GM23338 (cell line): ENCODE measurements around the gene UBE2Q2. TPM values are rescaled to one million over a fixed set of nuclear protein-coding genes. Genes with fewer than 3 reads are reported as not detected.

ENCODE experiments used
- ATAC-seq: fragments of 200-7000 bp; cut with Tn5 transposase; 3 replicates; pipeline ENCODE4 v1.9.1; 2020
- DNase-seq: peaks from one replicate; pipeline ENCODE4 v3.0.0-alpha.2; 2015; ENCODE audit warnings: low spot score
- H2AFZ ChIP-seq: fragments of 200-600 bp; sonication (generic); 2 replicates; pipeline ENCODE4 v1.8.0; 2016; ENCODE audit warnings: antibody characterized with exemption, mild to moderate bottlenecking, moderate library complexity
- H3F3A ChIP-seq: fragments of 200-600 bp; sonication (generic); replicated peaks from 2 replicates; pipeline ENCODE4 v1.8.0; 2017; ENCODE audit warnings: antibody characterized with exemption, mixed run types, low read depth
- H3K27ac ChIP-seq: fragments of 200-600 bp; sonication (generic); 2 replicates; pipeline ENCODE4 v1.6.1; 2016; ENCODE audit warnings: low read depth
- H3K27me3 ChIP-seq: fragments of 200-600 bp; sonication (generic); 2 replicates; pipeline ENCODE4 v1.8.0; 2016; ENCODE audit warnings: mild to moderate bottlenecking, mixed run types, moderate library complexity; ENCODE audit not compliant: insufficient read depth
- H3K36me3 ChIP-seq: fragments of 200-600 bp; sonication (generic); 2 replicates; pipeline ENCODE4 v1.8.0; 2016; ENCODE audit warnings: mild to moderate bottlenecking; ENCODE audit not compliant: insufficient read depth
- H3K4me1 ChIP-seq: fragments of 200-600 bp; sonication (generic); 2 replicates; pipeline ENCODE4 v1.8.0; 2016; ENCODE audit warnings: mild to moderate bottlenecking, moderate library complexity; ENCODE audit not compliant: insufficient read depth
- H3K4me2 ChIP-seq: fragments of 200-600 bp; sonication (generic); 2 replicates; pipeline ENCODE4 v1.7.1; 2017; ENCODE audit warnings: mixed run types
- H3K4me3 ChIP-seq: fragments of 200-600 bp; sonication (generic); 2 replicates; pipeline ENCODE4 v1.6.1; 2016; ENCODE audit warnings: mixed run types
- H3K79me2 ChIP-seq: fragments of 200-600 bp; sonication (generic); replicated peaks from 2 replicates; pipeline ENCODE4 v1.8.0; 2017; ENCODE audit warnings: mild to moderate bottlenecking; ENCODE audit not compliant: insufficient read depth
- H3K9me2 ChIP-seq: fragments of 200-600 bp; sonication (generic); 2 replicates; pipeline ENCODE4 v1.8.0; 2017; ENCODE audit not compliant: insufficient read depth
- H4K20me1 ChIP-seq: fragments of 200-600 bp; sonication (generic); replicated peaks from 2 replicates; pipeline ENCODE4 v1.8.0; 2017; ENCODE audit warnings: mild to moderate bottlenecking; ENCODE audit not compliant: insufficient read depth
- H3K27ac Mint-ChIP-seq: 2 replicates; pipeline ENCODE4 v1.8.0; 2020; ENCODE audit warnings: inconsistent platforms, mild to moderate bottlenecking, moderate library complexity, mixed read lengths
- H3K27me3 Mint-ChIP-seq: 3 replicates; pipeline ENCODE4 v1.8.0; 2022; ENCODE audit warnings: low read depth, mild to moderate bottlenecking, moderate library complexity, mixed read lengths, inconsistent platforms; ENCODE audit not compliant: insufficient read depth, poor library complexity
- H3K36me3 Mint-ChIP-seq: 3 replicates; pipeline ENCODE4 v1.8.0; 2021; ENCODE audit warnings: low read depth, mild to moderate bottlenecking, inconsistent platforms, moderate library complexity, mixed read lengths
- H3K4me1 Mint-ChIP-seq: 3 replicates; pipeline ENCODE4 v1.8.0; 2020; ENCODE audit warnings: mild to moderate bottlenecking, inconsistent platforms, mixed read lengths
- H3K4me3 Mint-ChIP-seq: 3 replicates; pipeline ENCODE4 v1.8.0; 2021; ENCODE audit warnings: moderate library complexity, mild to moderate bottlenecking, inconsistent platforms, mixed read lengths
- H3K9me3 Mint-ChIP-seq: 3 replicates; pipeline ENCODE4 v1.8.0; 2020; ENCODE audit warnings: moderate library complexity, mild to moderate bottlenecking, inconsistent platforms, mixed read lengths
- CREB1 ChIP-seq: fragments of 250-450 bp; sonication (Bioruptor Pico); IDR thresholded peaks from 2 replicates; pipeline ENCODE4 v1.5.0; 2020; ENCODE audit warnings: low read depth, mild to moderate bottlenecking, moderate library complexity
- EZH2 ChIP-seq: fragments of 200-600 bp; sonication (generic); IDR thresholded peaks from one replicate; pipeline ENCODE4 v1.8.0; 2017; ENCODE audit warnings: antibody characterized with exemption, mild to moderate bottlenecking, low read depth; ENCODE audit not compliant: unreplicated experiment
- EZH2phosphoT487 ChIP-seq: fragments of 200-600 bp; sonication (generic); IDR thresholded peaks from one replicate; pipeline ENCODE4 v1.8.1; 2018; ENCODE audit warnings: antibody characterized with exemption; ENCODE audit not compliant: unreplicated experiment
- JUNB ChIP-seq: IDR thresholded peaks from one replicate; pipeline ENCODE4 v1.6.1; 2016; ENCODE audit warnings: antibody characterized with exemption; ENCODE audit not compliant: unreplicated experiment
- NANOG ChIP-seq: IDR thresholded peaks from 2 replicates; pipeline ENCODE4 v1.6.1; 2016; ENCODE audit warnings: antibody characterized with exemption, borderline replicate concordance
- POLR2AphosphoS5 ChIP-seq: IDR thresholded peaks from 2 replicates; pipeline ENCODE4 v1.6.1; 2016; ENCODE audit warnings: antibody characterized with exemption, low read depth
- STAT1 ChIP-seq: IDR thresholded peaks from one replicate; pipeline ENCODE4 v1.6.1; 2016; ENCODE audit warnings: antibody characterized with exemption; ENCODE audit not compliant: unreplicated experiment
- ZNF114 ChIP-seq: fragments of 250-450 bp; sonication (Bioruptor Pico); IDR thresholded peaks from 2 replicates; pipeline ENCODE4 v1.5.0; 2020; ENCODE audit warnings: mild to moderate bottlenecking, moderate library complexity
- ZNF331 ChIP-seq: fragments of 250-450 bp; sonication (Bioruptor Pico); IDR thresholded peaks from 2 replicates; pipeline ENCODE4 v1.5.0; 2020; ENCODE audit warnings: low read depth, mild to moderate bottlenecking, moderate library complexity
- polyA plus RNA-seq: library from polyadenylated mRNA; unstranded; fragments of >200 nt; fragmentation: Nextera tagmentation; extraction: Ambion mirVana; gene quantifications from 2 replicates; pipeline ENCODE4 v1.2.1, GENCODE V29; 2016
- total RNA-seq: library from RNA; depleted of rRNA; stranded (reverse); fragments of >200 nt; shearing (Covaris generic); gene quantifications from 2 replicates; pipeline ENCODE4 v1.2.3, GENCODE V29; 2014
- TF ChIP-seq, protein P1 (sequence below): IDR thresholded peaks from one replicate; pipeline ENCODE4 v1.6.1; 2018; ENCODE audit warnings: antibody characterized with exemption; ENCODE audit not compliant: unreplicated experiment
- TF ChIP-seq, protein P2 (sequence below): fragments of 250-450 bp; sonication (Bioruptor Pico); IDR thresholded peaks from 2 replicates; pipeline ENCODE4 v1.5.0; 2020; ENCODE audit warnings: mild to moderate bottlenecking, moderate library complexity
- TF ChIP-seq, protein P3 (sequence below): IDR thresholded peaks from 2 replicates; pipeline ENCODE4 v1.6.1; 2016; ENCODE audit warnings: antibody characterized with exemption
- TF ChIP-seq, protein P4 (sequence below), 2 experiments: fragments of 200-600 bp in 1 of 2; sonication (generic) in 1 of 2; conservative IDR thresholded peaks; 2 replicates each; pipeline versions ENCODE4 v1.5.1 to v1.6.1; 2016 to 2017; ENCODE audit warnings: antibody characterized with exemption in 2 of 2, low read depth in 2 of 2, mild to moderate bottlenecking in 2 of 2, moderate library complexity in 1 of 2

The UBE2Q2 gene
- total and polyA plus RNA-seq, 2 experiments from 2014 or later: 23.7 to 29.3 TPM

DNA sequence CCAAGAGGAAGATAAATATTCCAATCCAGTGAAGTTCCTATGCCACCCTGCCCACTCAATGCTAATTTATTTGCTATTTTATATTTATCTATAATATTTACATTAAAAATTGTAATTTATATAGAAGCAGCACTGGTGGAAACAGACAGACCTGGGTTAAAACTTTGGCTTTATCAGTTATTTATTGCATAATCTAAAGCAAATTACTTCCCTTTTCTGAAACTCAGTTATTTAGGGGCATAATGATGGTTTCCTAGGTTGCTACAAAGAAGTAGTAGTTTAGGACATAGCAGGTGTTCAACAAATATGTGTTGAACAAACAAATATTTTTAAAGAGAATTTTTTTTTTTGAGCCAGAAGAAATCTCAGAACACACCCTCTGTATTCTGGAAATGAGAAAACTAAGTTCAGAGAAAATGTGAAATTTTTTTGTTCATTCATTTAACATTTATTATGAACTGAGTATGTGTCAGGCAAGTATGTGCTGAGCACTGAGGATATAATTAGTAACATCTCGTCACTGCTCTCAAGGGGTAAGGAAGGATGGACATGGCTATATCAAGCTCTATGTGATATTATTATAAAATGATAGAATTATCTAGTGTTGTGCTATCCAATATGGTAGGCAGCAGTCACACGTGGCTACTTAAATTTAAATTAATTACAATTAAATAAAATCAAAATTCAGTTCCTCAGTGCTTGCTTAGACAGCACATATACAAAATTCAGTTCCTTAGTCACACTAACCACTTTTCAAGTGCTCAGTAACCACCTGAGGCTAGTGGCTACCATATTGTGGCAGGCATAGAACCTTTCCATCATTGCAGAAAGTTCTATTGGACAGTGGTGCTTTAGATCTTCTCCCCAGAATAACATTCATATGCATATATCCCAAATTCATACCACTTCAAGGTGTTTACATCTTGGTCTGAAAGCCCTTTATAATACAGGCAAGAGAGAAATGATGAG, 7.0 kb upstream of the UBE2Q2 start:
- TF ChIP-seq, protein P1, sequence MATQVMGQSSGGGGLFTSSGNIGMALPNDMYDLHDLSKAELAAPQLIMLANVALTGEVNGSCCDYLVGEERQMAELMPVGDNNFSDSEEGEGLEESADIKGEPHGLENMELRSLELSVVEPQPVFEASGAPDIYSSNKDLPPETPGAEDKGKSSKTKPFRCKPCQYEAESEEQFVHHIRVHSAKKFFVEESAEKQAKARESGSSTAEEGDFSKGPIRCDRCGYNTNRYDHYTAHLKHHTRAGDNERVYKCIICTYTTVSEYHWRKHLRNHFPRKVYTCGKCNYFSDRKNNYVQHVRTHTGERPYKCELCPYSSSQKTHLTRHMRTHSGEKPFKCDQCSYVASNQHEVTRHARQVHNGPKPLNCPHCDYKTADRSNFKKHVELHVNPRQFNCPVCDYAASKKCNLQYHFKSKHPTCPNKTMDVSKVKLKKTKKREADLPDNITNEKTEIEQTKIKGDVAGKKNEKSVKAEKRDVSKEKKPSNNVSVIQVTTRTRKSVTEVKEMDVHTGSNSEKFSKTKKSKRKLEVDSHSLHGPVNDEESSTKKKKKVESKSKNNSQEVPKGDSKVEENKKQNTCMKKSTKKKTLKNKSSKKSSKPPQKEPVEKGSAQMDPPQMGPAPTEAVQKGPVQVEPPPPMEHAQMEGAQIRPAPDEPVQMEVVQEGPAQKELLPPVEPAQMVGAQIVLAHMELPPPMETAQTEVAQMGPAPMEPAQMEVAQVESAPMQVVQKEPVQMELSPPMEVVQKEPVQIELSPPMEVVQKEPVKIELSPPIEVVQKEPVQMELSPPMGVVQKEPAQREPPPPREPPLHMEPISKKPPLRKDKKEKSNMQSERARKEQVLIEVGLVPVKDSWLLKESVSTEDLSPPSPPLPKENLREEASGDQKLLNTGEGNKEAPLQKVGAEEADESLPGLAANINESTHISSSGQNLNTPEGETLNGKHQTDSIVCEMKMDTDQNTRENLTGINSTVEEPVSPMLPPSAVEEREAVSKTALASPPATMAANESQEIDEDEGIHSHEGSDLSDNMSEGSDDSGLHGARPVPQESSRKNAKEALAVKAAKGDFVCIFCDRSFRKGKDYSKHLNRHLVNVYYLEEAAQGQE: no peak
- TF ChIP-seq STAT1: no peak
- TF ChIP-seq, protein P2, sequence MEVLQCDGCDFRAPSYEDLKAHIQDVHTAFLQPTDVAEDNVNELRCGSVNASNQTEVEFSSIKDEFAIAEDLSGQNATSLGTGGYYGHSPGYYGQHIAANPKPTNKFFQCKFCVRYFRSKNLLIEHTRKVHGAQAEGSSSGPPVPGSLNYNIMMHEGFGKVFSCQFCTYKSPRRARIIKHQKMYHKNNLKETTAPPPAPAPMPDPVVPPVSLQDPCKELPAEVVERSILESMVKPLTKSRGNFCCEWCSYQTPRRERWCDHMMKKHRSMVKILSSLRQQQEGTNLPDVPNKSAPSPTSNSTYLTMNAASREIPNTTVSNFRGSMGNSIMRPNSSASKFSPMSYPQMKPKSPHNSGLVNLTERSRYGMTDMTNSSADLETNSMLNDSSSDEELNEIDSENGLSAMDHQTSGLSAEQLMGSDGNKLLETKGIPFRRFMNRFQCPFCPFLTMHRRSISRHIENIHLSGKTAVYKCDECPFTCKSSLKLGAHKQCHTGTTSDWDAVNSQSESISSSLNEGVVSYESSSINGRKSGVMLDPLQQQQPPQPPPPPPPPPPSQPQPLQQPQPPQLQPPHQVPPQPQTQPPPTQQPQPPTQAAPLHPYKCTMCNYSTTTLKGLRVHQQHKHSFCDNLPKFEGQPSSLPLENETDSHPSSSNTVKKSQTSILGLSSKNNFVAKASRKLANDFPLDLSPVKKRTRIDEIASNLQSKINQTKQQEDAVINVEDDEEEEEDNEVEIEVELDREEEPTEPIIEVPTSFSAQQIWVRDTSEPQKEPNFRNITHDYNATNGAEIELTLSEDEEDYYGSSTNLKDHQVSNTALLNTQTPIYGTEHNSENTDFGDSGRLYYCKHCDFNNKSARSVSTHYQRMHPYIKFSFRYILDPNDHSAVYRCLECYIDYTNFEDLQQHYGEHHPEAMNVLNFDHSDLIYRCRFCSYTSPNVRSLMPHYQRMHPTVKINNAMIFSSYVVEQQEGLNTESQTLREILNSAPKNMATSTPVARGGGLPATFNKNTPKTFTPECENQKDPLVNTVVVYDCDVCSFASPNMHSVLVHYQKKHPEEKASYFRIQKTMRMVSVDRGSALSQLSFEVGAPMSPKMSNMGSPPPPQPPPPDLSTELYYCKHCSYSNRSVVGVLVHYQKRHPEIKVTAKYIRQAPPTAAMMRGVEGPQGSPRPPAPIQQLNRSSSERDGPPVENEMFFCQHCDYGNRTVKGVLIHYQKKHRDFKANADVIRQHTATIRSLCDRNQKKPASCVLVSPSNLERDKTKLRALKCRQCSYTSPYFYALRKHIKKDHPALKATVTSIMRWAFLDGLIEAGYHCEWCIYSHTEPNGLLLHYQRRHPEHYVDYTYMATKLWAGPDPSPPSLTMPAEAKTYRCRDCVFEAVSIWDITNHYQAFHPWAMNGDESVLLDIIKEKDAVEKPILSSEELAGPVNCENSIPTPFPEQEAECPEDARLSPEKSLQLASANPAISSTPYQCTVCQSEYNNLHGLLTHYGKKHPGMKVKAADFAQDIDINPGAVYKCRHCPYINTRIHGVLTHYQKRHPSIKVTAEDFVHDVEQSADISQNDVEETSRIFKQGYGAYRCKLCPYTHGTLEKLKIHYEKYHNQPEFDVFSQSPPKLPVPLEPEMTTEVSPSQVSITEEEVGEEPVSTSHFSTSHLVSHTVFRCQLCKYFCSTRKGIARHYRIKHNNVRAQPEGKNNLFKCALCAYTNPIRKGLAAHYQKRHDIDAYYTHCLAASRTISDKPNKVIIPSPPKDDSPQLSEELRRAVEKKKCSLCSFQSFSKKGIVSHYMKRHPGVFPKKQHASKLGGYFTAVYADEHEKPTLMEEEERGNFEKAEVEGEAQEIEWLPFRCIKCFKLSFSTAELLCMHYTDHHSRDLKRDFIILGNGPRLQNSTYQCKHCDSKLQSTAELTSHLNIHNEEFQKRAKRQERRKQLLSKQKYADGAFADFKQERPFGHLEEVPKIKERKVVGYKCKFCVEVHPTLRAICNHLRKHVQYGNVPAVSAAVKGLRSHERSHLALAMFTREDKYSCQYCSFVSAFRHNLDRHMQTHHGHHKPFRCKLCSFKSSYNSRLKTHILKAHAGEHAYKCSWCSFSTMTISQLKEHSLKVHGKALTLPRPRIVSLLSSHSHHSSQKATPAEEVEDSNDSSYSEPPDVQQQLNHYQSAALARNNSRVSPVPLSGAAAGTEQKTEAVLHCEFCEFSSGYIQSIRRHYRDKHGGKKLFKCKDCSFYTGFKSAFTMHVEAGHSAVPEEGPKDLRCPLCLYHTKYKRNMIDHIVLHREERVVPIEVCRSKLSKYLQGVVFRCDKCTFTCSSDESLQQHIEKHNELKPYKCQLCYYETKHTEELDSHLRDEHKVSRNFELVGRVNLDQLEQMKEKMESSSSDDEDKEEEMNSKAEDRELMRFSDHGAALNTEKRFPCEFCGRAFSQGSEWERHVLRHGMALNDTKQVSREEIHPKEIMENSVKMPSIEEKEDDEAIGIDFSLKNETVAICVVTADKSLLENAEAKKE (CRISPR knock-in tag): no peak
- TF ChIP-seq EZH2: no peak
- TF ChIP-seq, protein P3, sequence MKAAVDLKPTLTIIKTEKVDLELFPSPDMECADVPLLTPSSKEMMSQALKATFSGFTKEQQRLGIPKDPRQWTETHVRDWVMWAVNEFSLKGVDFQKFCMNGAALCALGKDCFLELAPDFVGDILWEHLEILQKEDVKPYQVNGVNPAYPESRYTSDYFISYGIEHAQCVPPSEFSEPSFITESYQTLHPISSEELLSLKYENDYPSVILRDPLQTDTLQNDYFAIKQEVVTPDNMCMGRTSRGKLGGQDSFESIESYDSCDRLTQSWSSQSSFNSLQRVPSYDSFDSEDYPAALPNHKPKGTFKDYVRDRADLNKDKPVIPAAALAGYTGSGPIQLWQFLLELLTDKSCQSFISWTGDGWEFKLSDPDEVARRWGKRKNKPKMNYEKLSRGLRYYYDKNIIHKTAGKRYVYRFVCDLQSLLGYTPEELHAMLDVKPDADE: no peak
- TF ChIP-seq ZNF114 (CRISPR knock-in tag): no peak
- TF ChIP-seq NANOG: no peak
- TF ChIP-seq POLR2AphosphoS5: no peak
- TF ChIP-seq EZH2phosphoT487: no peak
- TF ChIP-seq, protein P4, sequence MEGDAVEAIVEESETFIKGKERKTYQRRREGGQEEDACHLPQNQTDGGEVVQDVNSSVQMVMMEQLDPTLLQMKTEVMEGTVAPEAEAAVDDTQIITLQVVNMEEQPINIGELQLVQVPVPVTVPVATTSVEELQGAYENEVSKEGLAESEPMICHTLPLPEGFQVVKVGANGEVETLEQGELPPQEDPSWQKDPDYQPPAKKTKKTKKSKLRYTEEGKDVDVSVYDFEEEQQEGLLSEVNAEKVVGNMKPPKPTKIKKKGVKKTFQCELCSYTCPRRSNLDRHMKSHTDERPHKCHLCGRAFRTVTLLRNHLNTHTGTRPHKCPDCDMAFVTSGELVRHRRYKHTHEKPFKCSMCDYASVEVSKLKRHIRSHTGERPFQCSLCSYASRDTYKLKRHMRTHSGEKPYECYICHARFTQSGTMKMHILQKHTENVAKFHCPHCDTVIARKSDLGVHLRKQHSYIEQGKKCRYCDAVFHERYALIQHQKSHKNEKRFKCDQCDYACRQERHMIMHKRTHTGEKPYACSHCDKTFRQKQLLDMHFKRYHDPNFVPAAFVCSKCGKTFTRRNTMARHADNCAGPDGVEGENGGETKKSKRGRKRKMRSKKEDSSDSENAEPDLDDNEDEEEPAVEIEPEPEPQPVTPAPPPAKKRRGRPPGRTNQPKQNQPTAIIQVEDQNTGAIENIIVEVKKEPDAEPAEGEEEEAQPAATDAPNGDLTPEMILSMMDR (conservative IDR thresholded peaks at IDR 0.05; ENCODE audit: low read depth in 2 of 2): no peak
- TF ChIP-seq ZNF331 (CRISPR knock-in tag): no peak
- no peak for TF ChIP-seq JUNB
- TF ChIP-seq CREB1: no peak
- no peak overlapping the region for H3K4me2 ChIP-seq
- H4K20me1 ChIP-seq: no peaks in the 10 kb centered on the region
- H3K4me3 Mint-ChIP-seq: no peak overlapping the region
- H3K4me1 ChIP-seq: peaks cover 11% of the 10 kb centered on the region; the same call in 1 of the 2 replicates
- H3K36me3 ChIP-seq: no peaks in the 10 kb centered on the region
- H3K36me3 Mint-ChIP-seq: no peaks in the 10 kb centered on the region
- no peak for ATAC-seq
- H3K4me3 ChIP-seq: no peak overlapping the region
- no peak overlapping the region for H2AFZ ChIP-seq
- no peaks in the 10 kb centered on the region for H3K9me3 Mint-ChIP-seq
- H3K27me3 Mint-ChIP-seq: no peaks in the 10 kb centered on the region
- 0 out of 2 replicates have a peak, but pooled peaks cover 3% of the 10 kb centered on the region for H3K27me3 ChIP-seq
- no peaks in the 10 kb centered on the region for H3K9me2 ChIP-seq
- H3K27ac ChIP-seq: no peak overlapping the region
- no peak for DNase-seq
- no peaks in the 10 kb centered on the region for H3F3A ChIP-seq
- H3K79me2 ChIP-seq: no peaks in the 10 kb centered on the region
- H3K4me1 Mint-ChIP-seq: peaks cover 14% of the 10 kb centered on the region
- H3K27ac Mint-ChIP-seq: no peak overlapping the region
